Peyer's patch (tissue), 4 donors: ENCODE data around the gene GNE. TPM values are rescaled to one million over a fixed set of nuclear protein-coding genes. Genes with fewer than 3 reads are reported as not detected.

ENCODE experiments used
- DNase-seq, 3 donors: peaks; one replicate each; pipeline ENCODE4 v3.0.0-alpha.2; 2017 to 2019
- H3K27ac ChIP-seq, 4 donors: fragments of 200-600 bp; sonication (generic); one replicate each; pipeline ENCODE4 v1.5.1; 2016 to 2019
- H3K27me3 ChIP-seq, 2 donors: fragments of 200-600 bp; sonication (generic); one replicate each; pipeline ENCODE4 v1.5.1; 2019
- H3K36me3 ChIP-seq, 3 donors: fragments of 200-600 bp; sonication (generic); one replicate each; pipeline ENCODE4 v1.5.1; 2016 to 2019
- H3K4me1 ChIP-seq, 4 donors: fragments of 200-600 bp; sonication (generic); one replicate each; pipeline ENCODE4 v1.5.1; 2016 to 2019
- H3K4me3 ChIP-seq, 4 donors: fragments of 200-600 bp; sonication (generic); 1 replicate in 3 of 4; 2 replicates in 1 of 4; pipeline ENCODE4 v1.5.1; 2016 to 2019; ENCODE audit warnings: mild to moderate bottlenecking in 1 of 4
- H3K9me3 ChIP-seq, 4 donors: fragments of 200-600 bp; sonication (generic); one replicate each; pipeline ENCODE4 v1.5.1; 2016 to 2019; ENCODE audit warnings: mild to moderate bottlenecking in 1 of 4
- CTCF ChIP-seq, 6 experiments: fragments of 450-650 bp in 4 of 6; fragments of 200-600 bp in 2 of 6; sonication (generic) in 1 of 6; IDR thresholded peaks; one replicate each; pipeline ENCODE4 v1.5.1; 2017 to 2019; ENCODE audit warnings: antibody characterized with exemption in 6 of 6, mild to moderate bottlenecking in 3 of 6, moderate library complexity in 1 of 6
- POLR2A ChIP-seq, 2 donors: fragments of 450-650 bp; IDR thresholded peaks; one replicate each; pipeline ENCODE4 v1.5.1; 2017; ENCODE audit warnings: antibody characterized with exemption in 2 of 2, mild to moderate bottlenecking in 2 of 2, moderate library complexity in 2 of 2
- total RNA-seq, 4 donors: library from RNA; depleted of rRNA; stranded (reverse); fragments of >200 nt; gene quantifications; one replicate each; pipeline ENCODE4 v1.1.0, GENCODE V29; 2016

GNE gene
- total RNA-seq, 4 donors from 2014 or later: 18.4 to 47.0 (median 23.5) TPM

- Histone ChIP-seq H3K27me3 (no peaks in the 10 kb centered on the region), H3K36me3 (peaks cover 0 to 79% (median 0%) of the 10 kb centered on the region in 3 donors), H3K4me1 (no peaks in the 10 kb centered on the region), H3K9me3 (peaks cover 0 to 3% (median 0%) of the 10 kb centered on the region in 4 donors), H3K4me3 (no peak overlapping the region), H3K27ac (no peak overlapping the region)
- TF ChIP-seq CTCF (IDR thresholded peaks at IDR 0.05): no peak
- no peak for TF ChIP-seq POLR2A (IDR thresholded peaks at IDR 0.05)
- no peak for DNase-seq
Observed at GRCh38 chr9:36218011-36218410, 40.2 kb downstream of the GNE start.

- Histone ChIP-seq H3K9me3 (peaks cover 0 to under 1% (median 0%) of the 10 kb centered on the region in 4 donors), H3K4me1 (no peaks in the 10 kb centered on the region), H3K27me3 (no peaks in the 10 kb centered on the region), H3K36me3 (peaks cover 0 to 78% (median 0%) of the 10 kb centered on the region in 3 donors), H3K4me3 (no peak overlapping the region), H3K27ac (no peak overlapping the region)
- TF ChIP-seq POLR2A (IDR thresholded peaks at IDR 0.05): no peak
- no peak for TF ChIP-seq CTCF (IDR thresholded peaks at IDR 0.05)
- DNase-seq: no peak
Observed at GRCh38 chr9:36217256-36217968, 40.8 kb downstream of the GNE start.

- H3K4me3 ChIP-seq: no peak overlapping the region
- no peak for DNase-seq
- peaks cover 0 to 78% (median 2%) of the 10 kb centered on the region in 3 donors for H3K36me3 ChIP-seq
- no peaks in the 10 kb centered on the region for H3K27me3 ChIP-seq
- H3K27ac ChIP-seq: no peak overlapping the region
- H3K4me1 ChIP-seq: no peaks in the 10 kb centered on the region
- H3K9me3 ChIP-seq: no peaks in the 10 kb centered on the region
- TF ChIP-seq POLR2A (IDR thresholded peaks at IDR 0.05): no peak
- TF ChIP-seq CTCF (IDR thresholded peaks at IDR 0.05): no peak
Observed at GRCh38 chr9:36214571-36214970, 43.7 kb downstream of the GNE start.

- H3K27ac ChIP-seq: no peak overlapping the region
- DNase-seq: no peak
- H3K36me3 ChIP-seq: peaks cover 0 to 78% (median 4%) of the 10 kb centered on the region in 3 donors
- TF ChIP-seq POLR2A (IDR thresholded peaks at IDR 0.05) (no peak), CTCF (IDR thresholded peaks at IDR 0.05) (no peak)
- H3K4me1 ChIP-seq: no peaks in the 10 kb centered on the region
- no peaks in the 10 kb centered on the region for H3K9me3 ChIP-seq
- no peaks in the 10 kb centered on the region for H3K27me3 ChIP-seq
- H3K4me3 ChIP-seq: no peak overlapping the region
Observed at GRCh38 chr9:36213989-36214388, 44.3 kb downstream of the GNE start.

DNA sequence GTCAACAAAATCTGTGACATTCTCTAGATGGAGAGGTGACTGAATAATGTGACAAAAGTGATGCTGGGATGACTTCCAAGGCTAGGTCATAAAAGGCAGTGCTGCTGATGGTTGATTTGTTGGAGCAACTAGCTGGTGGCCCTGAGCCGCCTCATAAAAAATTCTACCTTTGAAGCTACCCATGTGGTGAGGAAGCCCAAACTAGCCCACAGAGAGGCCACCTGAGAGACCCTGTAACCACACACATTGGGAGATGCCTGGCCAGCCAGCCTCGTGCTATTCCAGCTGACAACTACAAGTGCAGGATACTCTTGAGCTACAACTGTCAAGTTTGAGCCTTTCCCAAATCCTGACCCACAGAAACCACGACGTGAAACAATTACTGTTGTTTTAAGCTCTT is 44.9 kb downstream of the GNE start:
- Histone ChIP-seq H3K4me1 (no peaks in the 10 kb centered on the region), H3K4me3 (no peak overlapping the region), H3K9me3 (no peaks in the 10 kb centered on the region), H3K27me3 (no peaks in the 10 kb centered on the region), H3K27ac (no peak overlapping the region), H3K36me3 (peaks cover 0 to 78% (median 4%) of the 10 kb centered on the region in 3 donors)
- no peak for TF ChIP-seq POLR2A (IDR thresholded peaks at IDR 0.05)
- no peak for TF ChIP-seq CTCF (IDR thresholded peaks at IDR 0.05)
- DNase-seq: no peak
